Stimulated activated CD8-positive, alpha-beta memory T cell treated with anti-CD3 and anti-CD28 coated beads, Interleukin-15, amount 100 ng/mL, for 48 hours (primary cell): ENCODE data around the gene EIF3F.

ENCODE experiments used
- DNase-seq, 2 donors: peaks; one replicate each; pipeline ENCODE4 v3.0.0-alpha.2; 2020; ENCODE audit warnings: low read depth in 2 of 2

EIF3F gene

GRCh38 chr11:8022876-8023275 lies 35.7 kb downstream of the EIF3F start:
- DNase-seq = no peak

- DNase-seq = no peak
Observed at GRCh38 chr11:8023831-8024555, 36.9 kb downstream of the EIF3F start.

- DNase-seq = no peak
Observed at GRCh38 chr11:8025123-8025522, 38.0 kb downstream of the EIF3F start.

- DNase-seq = no peak
Observed at GRCh38 chr11:8025816-8026215, 38.7 kb downstream of the EIF3F start.

GRCh38 chr11:8026982-8027381 lies 39.8 kb downstream of the EIF3F start:
- DNase-seq = no peak

- no peak for DNase-seq
Observed at GRCh38 chr11:8028766-8029165, 41.6 kb downstream of the EIF3F start.

GRCh38 chr11:8030526-8031247 lies 43.5 kb downstream of the EIF3F start:
- no peak for DNase-seq

- DNase-seq = no peak
Observed at GRCh38 chr11:8031248-8032115, 44.3 kb downstream of the EIF3F start.

GRCh38 chr11:8032122-8032521 lies 45.0 kb downstream of the EIF3F start:
- DNase-seq = no peak

GRCh38 chr11:8032576-8033304 lies 45.6 kb downstream of the EIF3F start:
- no peak for DNase-seq

- peak; percentile 19 to 26 for DNase-seq
Observed at GRCh38 chr11:8033305-8034105, 46.4 kb downstream of the EIF3F start.

- DNase-seq = no peak
Observed at GRCh38 chr11:8034106-8034585, 47.0 kb downstream of the EIF3F start.

GRCh38 chr11:8034604-8035190 lies 47.6 kb downstream of the EIF3F start:
- DNase-seq = no peak

GRCh38 chr11:8035200-8035855 lies 48.2 kb downstream of the EIF3F start:
- DNase-seq = no peak

GRCh38 chr11:8036002-8036802 lies 49.1 kb downstream of the EIF3F start:
- DNase-seq = no peak

- no peak for DNase-seq
Observed at GRCh38 chr11:8036986-8037385, 49.8 kb downstream of the EIF3F start.

- no peak for DNase-seq
Observed at GRCh38 chr11:8038393-8038792, 51.3 kb downstream of the EIF3F start.

GRCh38 chr11:8038811-8039529 lies 51.8 kb downstream of the EIF3F start:
- no peak for DNase-seq
